ENCODE data around the gene GNG10.

DNA sequence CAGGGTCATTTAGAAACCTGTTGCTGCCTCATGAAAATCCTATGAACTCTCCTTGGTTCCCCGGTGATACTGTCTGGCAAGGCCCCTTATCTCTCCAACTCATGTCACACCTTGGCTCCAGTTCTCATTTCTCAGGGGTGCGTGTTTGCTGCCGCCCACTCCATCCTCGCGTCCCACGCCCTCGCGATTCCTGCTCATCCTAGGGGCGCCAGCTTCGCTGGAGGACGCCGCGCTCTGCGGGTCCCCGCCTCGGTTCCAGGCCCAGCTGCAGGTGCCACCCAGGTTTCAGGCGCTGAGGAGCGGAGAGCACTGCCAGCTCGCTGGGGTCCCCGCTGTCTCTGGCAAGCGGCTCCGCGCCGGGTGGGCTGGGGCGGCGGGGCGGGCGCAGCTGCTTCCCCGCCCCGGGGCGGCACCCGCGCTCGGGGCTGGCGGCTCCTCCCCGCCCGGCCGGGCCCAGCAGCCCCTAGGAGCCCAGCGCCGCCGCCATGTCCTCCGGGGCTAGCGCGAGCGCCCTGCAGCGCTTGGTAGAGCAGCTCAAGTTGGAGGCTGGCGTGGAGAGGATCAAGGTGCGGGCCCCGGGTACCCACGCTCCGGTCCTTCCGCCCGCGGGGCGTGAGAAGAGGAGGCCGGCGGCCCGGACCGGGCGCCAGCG lies at the start of gene GNG10:
- TF ChIP-seq, protein P1, sequence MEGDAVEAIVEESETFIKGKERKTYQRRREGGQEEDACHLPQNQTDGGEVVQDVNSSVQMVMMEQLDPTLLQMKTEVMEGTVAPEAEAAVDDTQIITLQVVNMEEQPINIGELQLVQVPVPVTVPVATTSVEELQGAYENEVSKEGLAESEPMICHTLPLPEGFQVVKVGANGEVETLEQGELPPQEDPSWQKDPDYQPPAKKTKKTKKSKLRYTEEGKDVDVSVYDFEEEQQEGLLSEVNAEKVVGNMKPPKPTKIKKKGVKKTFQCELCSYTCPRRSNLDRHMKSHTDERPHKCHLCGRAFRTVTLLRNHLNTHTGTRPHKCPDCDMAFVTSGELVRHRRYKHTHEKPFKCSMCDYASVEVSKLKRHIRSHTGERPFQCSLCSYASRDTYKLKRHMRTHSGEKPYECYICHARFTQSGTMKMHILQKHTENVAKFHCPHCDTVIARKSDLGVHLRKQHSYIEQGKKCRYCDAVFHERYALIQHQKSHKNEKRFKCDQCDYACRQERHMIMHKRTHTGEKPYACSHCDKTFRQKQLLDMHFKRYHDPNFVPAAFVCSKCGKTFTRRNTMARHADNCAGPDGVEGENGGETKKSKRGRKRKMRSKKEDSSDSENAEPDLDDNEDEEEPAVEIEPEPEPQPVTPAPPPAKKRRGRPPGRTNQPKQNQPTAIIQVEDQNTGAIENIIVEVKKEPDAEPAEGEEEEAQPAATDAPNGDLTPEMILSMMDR (IDR thresholded peaks at IDR 0.05): no peak
- peak; percentile 29 to 43 (median 33) for TF ChIP-seq POLR2A (IDR thresholded peaks at IDR 0.05)

Data from body of pancreas (tissue), 4 donors.